ENCODE data around the gene PARP11.

PARP11 gene

GRCh38 chr12:3816266-3816665, 56.9 kb downstream of the PARP11 start:
- no peak for DNase-seq

DNA sequence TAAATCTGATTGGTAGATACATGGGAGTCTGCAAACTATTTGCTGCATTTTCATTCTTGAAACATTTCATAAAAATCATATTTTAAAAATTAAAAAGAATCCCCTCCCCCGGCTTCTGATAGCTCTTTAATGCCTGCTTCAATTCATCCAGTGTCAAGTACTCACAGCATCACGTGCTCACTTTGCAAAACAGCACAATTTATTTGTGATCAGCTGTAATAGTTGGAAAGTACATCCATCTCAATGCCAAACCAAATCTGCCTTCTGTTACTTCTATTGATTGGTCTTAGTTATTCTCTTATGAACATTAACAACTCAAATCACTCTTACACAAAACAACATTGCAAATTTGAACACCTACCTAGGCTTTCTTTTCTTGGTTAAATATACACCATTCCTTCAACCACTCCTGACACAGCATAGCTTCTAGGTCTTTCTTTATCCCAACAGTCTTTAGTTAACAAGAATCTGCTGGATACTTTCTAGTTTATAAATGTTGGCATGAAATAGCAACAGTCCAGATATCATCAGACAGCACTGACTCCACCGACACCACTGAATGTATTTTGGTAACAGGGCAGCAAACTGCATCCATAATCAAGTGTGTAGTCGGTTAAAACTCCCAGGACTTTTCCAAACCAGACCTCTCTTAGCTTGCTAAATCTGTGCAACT, 58.0 kb downstream of the PARP11 start:
- no peak for DNase-seq

GRCh38 chr12:3810540-3810939, 62.7 kb downstream of the PARP11 start:
- DNase-seq = no peak

- DNase-seq = no peak
Observed at GRCh38 chr12:3810016-3810370, 63.2 kb downstream of the PARP11 start.

DNA sequence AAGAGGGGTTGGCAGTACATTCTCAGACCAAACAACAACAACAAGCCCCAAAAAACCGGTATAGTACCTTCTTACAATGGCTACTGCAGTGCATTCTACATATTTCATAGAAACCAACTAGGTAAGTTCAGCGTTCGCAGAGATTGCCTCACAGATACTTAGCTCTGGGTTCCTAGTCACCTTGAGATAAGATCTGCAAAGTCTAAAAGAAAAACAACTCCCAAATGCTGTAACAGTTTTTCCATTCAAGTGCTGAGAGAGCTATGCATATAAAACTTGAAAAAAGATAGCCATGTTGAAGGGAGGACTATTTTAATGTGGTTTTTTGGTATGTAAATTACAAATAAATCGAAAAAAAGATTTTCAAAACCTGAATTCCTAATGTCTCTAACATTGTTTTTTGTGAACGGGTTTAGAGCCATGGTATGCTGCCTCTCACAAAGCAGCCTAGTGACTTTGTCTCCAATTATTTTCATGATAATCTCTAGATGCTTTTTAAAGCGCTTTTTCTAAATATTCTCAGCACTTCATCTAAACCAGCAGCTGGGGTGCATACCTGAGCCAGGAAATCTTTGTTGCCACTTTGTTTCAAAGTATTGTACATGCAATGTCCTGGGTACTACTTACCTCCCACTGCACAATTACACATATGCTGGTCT, 63.7 kb downstream of the PARP11 start:
- DNase-seq = no peak

DNA sequence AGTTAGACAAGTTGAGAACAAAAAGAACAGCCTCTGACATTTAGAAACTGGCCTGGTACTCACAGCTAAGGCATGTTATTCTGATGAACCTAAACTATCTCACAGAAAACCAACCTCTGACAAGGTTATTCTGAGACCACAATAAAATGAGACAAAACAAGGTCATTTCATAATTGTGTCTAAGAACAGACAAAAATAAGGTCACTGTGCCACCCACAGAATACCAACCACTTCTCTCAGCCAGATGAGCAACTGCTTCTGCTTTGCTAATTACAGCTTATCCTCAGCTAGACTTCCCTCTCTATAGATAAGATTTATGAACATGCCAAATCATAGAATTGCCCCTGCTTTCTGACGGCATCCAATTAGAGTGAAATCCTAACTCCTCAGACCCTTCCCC, 68.1 kb downstream of the PARP11 start:
- no peak for DNase-seq

DNA sequence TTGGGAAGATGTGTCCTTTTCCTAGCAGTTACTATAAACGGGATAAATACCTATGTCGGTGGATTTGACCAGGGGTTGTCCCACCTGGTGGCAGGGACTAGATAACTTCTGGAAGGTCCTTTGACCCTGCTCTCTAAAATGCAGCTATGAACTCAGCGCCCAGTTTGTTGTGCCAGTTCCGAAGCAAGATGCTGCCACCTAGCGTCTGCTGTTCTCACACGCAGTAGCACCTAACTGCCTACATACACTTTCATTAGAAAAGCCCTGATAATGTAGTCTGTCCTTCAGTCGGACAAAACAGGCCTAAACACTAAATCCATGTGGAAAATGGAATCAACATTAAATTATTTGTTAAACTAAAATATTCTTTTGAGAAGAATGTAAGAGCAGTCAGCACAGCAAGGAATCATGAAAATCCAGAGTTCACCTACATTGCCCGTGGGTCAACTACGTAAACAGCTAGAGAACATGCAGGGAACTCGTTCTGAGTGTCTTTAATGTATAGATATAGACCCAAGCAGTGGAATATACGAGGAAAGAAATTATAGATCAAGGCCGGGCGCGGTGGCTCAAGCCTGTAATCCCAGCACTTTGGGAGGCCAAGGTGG, 69.2 kb downstream of the PARP11 start:
- DNase-seq = peak; percentile 68

GRCh38 chr12:3802721-3803120, 70.5 kb downstream of the PARP11 start:
- DNase-seq = no peak

DNA sequence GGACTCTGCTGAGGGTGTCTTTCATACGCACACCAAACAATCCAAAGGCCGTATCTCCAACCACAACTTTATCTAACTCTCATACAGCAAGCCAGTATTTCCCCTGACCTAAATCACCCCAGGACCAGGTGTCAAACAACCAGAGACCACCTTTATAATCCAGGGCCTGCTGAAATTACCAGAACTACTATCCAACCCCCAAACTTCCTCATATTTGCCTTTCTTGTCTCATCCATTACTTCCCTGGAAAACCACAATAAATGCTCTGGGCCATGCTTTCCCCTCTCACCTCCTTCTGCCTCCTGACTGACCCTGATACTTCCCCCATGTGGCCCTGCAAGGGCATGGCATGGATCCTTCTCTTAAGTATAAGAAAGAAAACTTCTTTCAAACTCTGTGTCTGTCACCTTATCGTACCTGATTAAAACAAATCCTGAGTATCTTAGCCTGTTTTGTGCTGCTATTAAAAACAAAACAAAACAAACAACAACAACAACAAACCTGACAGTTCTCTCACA, 75.6 kb downstream of the PARP11 start:
- no peak for DNase-seq

DNA sequence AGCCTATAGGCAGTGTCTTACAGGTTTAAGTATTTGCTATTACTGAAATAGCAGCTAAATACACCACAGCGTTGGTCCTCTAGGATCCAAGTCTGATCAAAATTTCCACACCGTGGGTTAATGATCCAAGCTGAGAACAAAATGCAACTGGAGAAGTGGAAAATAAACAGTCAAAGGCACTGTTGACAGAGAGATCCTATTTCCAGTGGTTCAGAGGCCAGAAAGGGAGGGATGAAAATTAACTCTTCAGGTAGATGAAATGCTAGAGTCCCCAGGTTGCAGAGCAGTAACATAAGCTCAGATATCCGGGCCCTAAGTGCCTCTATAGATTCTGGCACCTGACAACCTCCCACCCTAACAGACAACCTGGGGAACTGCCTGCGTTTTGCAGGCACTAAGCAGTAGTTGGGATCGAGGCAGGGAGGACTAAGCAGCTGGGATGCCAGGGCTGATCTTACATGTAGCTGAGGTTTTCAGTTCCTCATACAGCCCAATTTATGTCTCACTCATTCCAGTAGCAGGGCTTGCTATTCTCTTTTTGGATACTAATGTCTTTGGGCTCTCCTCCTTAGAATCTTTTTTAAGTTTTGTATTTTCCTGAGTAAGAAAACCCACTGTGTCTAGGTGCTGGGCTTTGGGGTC, 77.6 kb downstream of the PARP11 start:
- DNase-seq = peak; percentile 65

- DNase-seq = no peak
Observed at GRCh38 chr12:3795066-3795465, 78.1 kb downstream of the PARP11 start.

- DNase-seq = no peak
Observed at GRCh38 chr12:3792623-3793288, 80.4 kb downstream of the PARP11 start.

DNA sequence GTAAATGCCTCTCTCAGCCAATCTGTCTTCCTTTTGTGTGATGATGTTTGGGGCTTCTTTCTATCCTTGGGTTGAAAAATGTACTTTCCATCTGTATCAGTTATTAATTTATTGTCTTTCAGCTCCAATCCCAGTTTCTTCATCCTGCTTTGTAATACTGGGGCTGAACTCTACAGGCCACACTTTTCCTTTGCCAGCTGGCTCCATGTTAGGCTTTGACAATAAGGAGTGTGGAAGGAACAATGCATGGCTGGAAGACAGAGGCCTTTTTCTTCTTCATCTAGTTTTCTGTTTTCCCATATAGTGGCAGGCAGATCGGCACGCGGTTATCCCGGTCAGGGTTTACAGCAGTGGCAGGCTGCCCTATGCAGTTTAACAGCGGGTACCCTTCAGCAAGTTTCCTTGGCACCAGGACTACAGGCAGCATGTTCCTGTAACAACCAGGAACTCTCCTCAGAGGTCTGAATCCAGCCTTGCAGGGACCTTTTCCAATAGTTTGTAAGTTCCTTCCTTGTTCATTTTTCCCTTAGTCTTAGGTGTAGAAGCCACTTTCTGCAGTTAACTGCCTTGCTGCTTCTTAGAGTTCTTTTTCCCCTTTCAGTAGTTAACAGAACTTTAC, 81.8 kb downstream of the PARP11 start:
- no peak for DNase-seq

- DNase-seq = no peak
Observed at GRCh38 chr12:3790642-3791041, 82.6 kb downstream of the PARP11 start.

DNA sequence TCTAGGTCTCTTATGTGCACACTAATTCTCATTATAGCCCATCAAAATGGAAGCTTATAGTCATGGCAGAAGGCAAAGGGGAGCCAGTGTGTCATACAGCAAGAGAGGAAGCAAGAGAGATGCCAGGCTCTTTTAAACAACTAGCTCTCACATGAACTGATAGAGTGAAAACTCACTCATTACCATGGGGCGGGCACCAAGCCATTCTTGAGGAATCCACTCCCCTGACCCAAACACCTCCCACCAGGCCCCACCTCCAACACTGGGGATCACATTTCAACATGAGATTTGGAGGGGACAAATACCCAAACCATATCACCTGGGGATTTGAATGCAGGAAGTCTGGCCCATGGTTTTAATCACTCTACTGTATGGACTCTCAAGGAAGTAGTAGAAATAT, 83.4 kb downstream of the PARP11 start:
- DNase-seq = no peak

GRCh38 chr12:3777206-3777809, 95.9 kb downstream of the PARP11 start:
- peak; percentile 62 for DNase-seq

- DNase-seq = no peak
Observed at GRCh38 chr12:3775385-3776035, 97.7 kb downstream of the PARP11 start.

- no peak for DNase-seq
Observed at GRCh38 chr12:3772380-3772779, 100.8 kb downstream of the PARP11 start.

DNA sequence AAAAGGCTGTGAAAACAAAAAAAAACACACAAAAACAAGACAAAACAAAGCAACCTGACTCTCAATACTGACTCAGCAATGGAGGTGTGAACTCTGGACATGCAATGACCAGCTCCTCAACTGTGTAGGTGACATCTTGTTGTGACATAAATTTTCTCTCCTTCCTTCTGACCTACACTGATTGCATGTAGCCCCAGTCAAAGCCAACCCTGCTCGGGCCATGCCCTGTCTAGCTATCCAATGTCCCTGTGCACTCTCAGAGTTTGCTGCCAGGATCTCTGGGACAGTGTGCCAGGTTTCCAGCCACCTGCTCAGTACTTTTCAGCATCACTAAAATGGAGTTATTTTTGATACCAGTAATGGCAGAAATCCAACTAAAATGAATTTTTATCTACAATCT, 101.3 kb downstream of the PARP11 start:
- DNase-seq = no peak

DNA sequence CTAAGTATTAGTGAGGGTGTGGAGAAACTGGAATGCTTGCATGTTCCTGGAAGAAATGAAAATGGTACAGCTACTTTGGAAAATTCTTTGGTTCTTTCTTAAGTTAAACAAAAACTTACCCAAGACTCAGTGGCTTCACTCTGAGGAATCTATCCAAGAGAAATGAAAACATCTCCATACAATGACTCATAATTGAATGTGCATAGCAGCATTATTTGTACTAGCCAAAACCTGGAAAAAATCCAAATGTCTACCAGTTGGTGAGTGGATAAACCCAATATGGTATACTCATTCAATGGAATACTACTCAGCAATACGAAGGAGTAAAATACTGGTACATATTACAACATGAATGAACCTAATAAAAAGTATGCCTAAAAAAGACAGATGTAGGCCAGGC, 102.3 kb downstream of the PARP11 start:
- no peak for DNase-seq

DNA sequence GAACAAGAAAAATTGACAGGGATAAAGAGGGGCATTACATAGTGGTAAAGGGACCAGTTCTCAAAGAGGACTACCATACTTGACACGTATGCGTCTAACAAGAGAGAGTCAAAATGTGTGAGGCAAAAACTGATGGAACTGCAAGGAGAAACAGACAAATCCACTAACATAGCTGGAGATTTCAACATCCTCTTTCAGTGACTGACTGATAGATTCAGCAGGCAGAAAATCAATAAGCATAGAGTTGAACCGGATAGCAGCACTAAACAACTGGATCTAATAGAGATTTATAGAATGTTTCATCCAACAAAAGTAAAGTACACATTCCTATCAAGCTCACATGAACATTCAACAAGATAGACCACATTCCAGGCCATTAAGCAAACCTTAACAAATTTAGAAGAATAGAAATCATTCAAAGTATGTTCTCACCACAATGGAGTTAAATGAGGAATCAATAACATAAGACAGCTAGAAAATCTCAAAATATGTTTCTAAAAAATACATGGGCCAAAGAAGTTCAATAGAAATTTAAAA, 104.2 kb downstream of the PARP11 start:
- DNase-seq = no peak
